G401.6 (cell line): ENCODE data around the gene UBR4.

ENCODE experiments used
- FAIRE-seq: peaks from 2 replicates; lab custom pipeline; 2012; peaks lifted over from hg19 to GRCh38; lab: Jason Lieb, UNC

UBR4 gene

DNA sequence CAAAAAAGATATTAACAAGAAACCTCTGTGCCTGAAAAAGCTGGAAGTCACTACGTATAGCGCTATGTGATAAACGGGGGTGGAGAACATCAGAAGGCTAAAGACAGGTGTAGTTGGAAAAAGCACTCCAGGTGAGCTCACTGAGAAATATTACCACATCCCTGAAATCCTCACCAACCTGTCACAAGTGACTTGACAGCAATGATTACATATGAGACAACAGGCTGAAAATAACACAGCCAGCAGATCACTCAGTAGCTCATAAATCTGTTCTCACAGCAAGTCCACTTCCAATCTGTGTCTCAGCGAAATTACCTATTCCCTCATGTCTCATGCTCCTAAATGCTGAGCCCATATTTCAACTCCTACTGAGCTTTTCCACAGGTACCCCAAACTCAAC, 120.5 kb downstream of the UBR4 start:
- FAIRE-seq, result no peak

DNA sequence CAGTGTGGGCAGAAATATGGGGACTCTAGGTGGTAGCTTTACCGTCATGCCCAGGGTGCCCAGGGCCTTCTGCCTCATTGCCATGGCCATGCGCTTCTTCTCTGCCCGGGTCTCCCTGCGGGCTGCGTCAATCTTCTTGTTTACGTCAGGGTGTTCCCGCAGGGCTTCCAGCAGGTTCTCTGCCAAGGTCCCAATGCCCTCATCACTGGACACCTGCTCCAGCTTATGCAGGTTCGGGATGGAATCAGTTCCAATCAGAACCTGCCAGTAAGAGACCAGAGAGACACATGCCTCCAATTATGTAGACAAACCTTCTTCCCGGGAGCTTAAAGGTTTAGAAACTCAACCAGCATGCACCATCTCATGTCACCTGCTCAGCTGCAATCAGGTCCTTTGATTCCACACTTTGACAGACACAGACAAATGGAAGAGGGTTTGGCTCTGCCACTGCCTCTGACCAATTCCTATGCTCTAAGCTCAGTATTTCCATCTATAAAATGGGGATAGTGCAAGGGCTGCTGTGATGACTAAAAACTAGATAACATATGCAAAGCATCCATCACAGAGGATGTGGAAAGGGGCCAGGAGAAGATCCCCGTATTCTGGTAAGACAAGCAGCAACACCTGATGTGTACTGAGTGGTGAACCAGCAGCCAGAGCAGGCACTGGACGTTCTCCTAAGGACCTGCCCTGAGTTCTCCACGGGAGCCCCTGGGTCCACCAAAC, 121.2 kb downstream of the UBR4 start:
- FAIRE-seq, result no peak

DNA sequence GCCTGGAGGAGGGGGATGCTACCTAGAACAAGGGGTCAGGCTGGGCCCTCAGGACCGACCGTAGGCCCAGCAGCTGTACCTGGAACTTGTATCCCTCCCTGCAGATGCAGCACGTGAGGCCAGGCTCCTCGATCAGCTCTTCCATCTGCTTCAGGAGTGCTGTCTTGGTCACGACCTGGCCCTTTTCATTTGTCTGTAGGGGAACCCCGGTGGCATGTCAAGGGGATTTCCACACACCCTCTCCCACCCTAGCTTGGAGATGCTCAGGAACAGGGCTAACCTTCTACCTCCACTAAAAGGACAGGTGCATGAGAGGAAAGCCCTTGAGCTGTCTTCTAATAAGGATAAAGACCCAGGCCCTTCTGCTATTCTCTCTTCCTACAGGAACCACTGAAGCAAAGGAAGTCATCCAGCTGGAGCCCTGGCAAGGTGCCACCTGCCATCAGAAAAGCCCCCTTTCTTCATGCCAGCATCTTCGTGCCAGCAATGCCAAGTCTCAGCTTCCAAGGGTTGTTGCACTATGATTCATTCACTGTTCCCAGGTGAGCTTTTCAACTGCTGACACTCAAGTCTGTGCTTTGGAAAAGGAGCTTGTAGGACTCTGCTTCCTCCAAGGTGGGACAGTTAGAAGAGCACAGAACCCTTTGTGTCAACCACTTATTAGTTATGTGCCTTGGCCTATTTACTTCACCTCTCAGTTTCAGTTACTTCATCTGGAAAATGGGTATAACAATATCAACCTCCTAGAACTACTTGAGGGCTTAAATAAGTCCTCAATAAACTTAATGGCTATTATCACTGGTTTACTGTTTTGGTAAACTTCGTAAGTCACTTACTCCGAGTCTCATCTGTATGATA, 122.1 kb downstream of the UBR4 start:
- no peak for FAIRE-seq

DNA sequence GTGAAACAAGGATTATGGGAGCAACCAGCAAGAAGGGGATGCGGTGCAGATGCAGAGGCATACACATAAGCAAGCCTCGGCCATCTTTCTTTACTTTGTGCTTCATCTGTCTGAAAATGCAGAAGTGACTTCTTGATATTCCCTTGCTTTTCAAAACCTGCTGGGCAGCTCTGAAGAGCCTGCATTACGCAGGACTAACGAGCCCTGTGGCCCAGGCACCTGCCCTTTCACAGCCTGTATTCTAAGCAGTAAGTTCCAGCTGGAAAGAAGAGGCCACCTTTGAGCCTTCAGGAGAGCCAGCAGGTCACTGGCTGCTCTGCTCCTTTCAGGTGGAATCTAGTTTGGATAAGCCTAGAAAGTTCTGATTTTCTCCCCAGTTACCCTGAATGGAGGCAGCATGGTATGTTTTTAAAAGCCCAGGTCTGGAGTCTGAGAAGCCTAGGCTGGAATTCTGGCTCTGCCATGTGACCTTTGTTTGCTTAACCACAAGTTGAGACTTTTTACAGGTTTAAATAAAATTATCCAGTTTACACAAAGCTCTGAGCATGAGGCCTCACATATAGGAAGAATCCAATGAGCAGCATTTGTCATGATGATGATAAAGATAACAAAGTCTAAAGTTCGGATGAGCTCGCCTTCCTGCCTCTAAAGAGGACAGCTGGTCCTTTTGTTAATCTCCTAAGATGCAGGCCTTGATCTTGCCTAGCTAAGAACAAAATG, 122.9 kb downstream of the UBR4 start:
- FAIRE-seq, result no peak

DNA sequence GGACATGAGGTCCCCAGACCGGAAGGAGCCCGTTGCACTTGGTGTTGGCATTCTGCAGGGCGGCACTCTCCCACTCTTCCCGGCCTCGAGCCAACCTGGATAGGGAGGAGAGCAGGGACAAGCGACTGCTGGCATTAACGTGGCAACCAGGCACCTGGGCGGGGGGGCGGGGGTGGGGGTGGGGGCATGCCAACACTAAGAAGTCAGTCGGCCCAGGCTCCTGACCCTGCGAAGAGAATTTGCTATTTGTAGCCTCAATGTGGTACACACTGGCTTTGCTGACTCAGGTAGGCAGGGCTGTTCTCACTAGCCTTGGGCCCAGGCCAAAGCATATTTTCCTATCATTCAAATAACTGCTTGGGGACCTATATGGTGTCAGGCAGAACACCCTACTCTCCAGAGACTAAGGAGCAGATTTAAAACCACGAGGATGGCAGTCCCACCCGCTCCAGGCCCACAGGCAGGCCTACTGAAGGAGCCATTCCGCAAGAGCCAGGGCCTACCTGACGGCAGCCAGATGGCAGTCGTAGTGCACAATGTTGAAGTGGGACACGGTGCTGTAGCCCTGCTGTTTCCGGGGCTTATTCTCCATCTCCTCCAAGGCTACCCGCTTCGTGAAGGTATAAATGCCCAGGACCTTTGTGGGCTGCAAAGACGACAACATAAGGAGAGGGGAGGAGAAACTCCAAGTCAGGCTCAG, 123.7 kb downstream of the UBR4 start:
- no peak for FAIRE-seq

DNA sequence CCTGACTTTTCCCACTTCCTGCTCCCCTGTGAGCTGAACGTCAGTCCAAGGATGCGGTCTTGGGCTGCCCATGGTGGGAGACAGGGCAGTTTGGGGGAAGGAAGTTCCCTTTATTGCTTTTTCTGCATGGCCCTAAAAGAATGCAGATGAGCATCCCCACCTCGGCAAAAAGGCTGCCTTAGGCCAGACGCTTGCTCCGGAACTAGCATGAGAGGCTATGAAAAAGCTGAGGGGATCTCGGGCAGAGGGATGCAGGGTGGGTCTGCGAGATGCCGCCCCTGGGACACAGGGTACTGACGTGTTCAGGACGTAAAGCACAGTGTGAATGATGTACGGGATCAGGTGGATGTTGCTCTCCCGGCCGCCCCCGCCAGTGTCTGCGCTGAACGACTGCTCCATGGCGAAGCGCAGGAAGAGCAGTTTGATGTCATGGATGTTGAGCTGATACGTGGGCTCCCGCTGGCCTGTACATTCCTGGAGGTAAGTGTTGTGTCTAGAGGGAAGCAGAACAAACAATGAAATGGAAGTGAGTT, 125.8 kb downstream of the UBR4 start:
- FAIRE-seq, result no peak

DNA sequence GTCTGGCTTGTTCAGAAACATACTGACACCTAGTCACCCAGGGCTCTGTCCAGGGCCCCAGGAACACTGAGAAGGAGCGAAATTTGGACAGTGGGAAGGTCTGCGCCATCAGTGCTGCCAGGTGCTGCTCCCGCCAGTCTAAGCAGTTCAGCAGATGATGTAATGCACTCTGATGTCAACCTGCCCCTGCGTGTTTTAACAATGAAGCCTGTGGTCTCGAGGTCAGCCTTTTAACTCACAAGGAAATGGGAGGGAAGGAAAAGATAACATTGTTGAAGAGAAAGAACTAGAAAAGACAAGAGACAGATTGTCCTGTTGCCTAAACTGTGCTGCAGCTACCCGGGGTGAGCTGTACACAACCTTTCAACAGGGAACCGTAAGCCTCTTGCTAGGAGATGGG, 127.0 kb downstream of the UBR4 start:
- no peak for FAIRE-seq

DNA sequence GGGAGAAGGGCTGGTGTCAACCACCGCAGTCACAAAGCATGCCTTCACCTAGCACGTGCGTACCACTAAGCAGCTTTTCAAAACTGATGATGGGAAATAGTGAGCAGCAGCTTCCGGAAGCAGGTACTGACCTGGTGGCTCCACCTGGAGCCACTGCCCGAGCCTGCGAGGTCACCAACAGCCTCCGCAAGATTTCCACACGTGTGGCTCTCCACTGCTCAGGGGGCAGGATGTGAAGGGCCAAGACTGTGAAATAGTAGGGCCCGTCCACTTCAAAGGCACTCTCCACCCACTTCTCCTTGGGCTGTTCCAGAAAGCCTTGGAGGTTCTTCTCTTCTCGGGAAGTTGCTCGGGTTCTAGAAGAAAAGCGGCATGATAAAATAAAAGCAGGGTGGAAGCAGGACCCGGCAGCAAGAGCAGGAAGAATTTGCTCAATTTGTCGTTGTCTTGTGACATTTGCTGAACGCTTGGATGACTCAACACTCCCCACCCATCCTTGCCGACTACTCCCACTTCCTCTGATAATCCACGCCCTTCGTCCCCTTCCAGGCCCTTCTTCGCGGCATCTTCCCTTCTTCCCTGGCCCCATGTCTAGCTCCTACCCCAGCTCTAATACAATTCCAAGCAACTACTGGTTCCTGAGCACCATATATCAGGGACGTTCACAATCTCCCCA, 128.7 kb downstream of the UBR4 start:
- no peak for FAIRE-seq

DNA sequence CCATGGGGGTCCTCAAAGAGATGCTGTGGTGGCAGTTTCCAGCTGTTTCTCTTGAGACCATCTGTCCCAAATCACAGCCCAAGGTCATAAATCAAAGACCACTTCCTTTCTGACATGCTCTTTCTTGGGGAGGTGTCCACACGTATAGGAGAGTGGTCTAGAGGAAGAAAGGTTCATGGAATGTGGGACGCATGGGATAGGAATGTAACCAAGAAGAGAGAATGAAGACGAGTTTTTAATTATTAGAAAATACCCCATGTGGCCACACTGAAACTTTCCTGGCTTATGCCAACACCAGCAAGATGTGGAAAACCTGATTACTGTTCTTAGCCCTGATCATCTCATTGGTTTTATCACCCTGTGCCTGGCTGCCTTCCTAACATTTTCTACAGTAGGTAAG, 129.3 kb downstream of the UBR4 start:
- FAIRE-seq, result no peak

DNA sequence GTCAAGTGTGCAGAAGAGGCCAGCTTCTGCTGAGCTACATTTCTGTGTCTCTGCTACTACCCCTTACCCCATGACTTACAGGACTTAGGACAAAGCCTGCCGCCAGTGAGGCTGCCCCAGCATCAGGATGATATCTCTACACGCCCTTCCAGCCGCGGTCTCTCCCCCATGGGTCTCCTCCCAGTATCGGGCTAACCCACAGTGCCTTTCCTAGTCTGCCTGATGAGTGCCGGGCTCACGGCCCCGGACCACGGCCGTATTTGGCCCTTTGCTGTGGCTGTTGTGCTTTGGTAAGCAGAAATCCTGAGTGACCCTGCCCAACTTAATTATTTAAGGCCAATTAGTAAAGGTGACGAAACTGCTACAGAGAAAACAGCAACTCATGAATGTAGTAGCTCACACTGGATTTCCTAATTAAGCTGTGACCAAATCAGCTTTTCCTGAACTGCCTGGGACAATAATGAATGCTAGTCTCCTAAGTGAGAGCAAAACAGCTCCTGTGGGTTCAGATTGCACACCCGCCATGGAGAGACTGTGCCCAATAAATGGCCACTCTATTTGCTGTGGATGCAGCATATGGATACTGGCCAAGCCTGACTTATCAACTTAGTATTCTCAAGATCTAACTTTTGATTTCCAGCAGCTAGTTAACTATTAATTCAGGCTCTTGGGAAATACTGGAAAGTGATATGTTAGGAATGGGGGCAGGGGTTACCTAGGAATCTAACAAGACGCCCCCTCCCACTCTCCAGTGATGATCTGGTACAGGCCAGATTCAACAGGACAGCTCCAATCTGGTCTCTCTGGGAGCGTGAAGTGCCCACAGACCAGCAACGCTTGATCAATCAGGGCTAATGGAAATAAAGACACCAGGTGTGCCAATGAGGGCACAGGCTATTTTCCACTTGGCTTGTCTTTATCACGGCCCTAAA, 130.3 kb downstream of the UBR4 start:
- no peak for FAIRE-seq

DNA sequence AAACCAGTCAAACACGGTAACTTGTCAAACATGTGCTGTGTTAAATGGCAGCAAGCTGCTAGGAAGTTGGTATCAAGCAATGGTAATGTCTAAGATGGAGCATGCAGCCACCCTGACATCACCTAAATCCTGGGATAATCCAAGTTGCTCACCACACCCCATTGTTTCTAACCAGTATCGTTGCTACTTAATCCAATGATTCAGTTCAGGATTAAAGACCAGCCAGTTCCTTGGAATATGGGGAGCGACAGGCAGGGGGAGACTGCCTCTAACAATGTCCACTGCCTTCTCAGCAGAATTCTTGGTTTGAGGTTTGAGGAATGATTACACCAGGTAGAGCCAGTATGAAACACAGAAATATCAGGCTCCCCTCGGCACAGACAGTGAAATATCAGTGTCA, 131.5 kb downstream of the UBR4 start:
- no peak for FAIRE-seq

DNA sequence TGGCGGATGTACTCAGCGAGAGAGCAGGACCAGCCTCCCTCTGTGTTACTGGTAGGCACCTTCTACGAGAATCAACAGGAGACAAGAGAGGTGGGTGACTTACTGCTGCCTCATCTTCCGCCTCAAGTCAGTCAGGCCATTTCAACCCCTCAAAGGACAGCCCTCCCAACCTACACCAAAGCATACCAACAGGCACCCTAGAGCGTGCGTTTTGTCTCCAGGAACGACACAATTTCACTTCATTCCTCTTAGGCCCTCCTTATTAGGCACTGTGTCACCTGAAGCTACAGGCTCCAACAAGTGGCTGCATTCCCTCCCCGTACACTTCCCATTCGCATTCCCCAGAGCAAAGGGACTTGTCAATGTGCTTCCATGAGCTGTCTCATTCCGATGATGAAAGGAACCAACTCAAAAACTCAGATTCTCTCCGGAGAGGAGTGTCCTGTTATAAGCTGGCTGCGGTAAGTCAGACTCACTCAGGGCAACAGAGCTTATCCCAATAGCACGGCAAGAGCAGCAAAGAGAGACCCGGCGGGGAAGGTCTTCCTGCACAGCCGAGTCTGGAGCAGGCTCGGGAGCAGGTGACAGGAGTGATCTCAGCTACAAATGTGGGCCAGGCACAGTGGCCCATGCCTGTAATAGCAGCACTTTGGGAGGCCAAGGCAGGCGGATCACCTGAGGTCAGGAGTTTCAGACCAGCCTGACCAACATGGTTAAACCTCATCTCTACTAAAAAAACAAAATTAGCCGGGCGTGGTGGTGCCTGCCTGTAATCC, 133.0 kb downstream of the UBR4 start:
- FAIRE-seq, result no peak

DNA sequence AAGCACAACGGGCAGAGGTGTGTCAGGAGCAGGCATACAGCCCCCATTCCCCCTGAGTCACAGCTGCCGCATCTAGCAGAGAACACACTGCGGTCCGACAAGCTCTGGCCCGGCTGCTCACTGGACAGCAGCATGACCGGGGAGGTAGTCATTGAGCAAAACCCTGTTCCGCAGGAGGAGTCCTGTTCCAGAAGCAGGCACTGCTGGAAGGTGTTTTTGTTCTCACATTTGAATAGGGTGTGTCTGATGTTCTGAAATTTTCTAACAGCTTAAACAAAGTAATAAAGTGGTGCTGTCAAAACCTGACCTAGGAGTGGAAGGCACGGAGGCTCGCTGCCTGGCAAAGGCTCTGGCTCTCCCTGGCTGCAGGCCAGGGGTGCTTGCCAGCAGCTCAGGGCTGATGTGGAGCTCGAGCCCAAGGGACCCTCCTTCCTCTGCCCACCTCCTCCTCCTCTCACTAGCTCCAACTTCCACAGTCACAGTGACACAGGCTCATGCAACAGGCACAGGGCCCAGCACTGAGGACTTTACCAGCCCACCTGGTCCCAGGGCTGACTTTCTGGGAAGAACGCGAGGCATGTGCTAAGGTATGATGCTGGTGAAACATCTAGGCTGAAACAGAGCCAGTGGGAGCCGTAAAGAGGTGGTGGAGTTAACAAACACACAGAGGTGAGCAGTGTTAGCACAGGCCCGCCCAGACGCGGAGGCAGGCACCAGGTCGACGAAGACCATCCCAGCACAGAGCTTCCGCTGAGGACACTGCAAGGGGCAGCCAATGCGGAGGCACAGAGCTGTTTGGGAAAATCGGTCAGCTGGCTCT, 135.0 kb downstream of the UBR4 start:
- no peak for FAIRE-seq

DNA sequence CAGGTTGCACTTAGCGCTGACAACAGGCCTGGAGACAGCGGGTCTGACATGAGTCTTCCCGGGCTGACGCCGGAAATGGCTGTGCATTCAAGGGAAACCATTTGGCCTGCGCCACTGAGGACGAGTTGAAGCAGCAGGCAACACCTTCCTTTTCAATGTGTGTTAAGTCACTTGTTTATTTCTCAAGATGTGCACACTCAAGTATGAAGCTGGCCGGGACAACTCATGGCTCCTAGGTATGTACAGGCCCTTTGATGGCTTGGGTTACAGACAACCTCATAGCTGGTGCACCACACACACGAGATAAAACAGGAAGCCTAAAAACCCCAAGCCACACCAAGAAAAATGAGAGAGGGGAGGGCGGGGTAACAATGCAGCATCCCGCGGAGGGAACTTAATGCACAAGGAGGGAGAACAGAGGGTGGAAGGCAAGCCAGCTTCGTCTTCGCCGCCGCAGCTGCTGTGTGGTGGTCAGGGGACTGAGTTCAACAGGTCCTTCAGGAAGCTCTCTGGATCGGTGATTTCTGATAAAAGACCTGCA, 135.6 kb downstream of the UBR4 start:
- no peak for FAIRE-seq

DNA sequence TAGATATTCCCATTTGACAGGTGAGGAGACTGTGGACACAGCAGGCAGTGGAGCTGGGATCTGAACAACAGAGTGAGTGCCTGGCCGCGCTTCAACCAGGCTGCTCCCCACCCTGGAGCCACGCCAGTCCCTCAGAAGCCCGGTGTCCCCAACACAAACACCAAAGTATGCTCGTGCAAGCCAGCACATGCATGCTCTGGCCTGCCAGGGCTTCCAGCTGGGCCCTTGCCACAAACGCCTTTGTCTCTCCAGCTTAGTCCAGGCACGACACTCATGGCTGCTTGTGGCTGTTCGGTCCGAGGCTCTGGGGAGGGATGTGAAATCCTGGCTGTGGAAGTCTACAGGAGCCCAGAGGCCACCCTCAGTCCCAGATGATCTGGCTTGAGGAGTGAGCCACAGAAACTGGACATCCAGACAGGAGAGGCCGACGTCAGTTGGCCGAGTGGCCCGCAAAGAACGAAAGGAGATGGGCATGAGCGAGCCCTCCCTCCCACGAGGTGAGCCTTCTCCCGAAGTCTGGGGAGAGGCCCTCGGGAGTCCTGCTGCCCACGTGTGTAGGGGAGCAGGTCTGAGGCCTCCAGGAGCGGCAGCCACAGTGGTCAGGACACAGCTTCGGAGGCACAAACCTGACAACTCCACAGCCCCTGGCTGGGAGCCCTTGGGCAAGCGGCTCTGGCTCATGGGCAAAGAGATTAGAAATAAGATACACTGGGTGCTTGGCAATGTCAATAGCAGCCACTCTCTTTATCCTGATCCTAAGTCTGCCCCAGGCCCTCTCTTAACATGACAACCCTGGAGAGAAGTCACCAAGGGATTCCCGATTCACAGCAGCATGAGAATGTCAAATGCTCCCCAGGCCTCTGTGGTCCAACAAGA, 136.5 kb downstream of the UBR4 start:
- FAIRE-seq, result no peak

DNA sequence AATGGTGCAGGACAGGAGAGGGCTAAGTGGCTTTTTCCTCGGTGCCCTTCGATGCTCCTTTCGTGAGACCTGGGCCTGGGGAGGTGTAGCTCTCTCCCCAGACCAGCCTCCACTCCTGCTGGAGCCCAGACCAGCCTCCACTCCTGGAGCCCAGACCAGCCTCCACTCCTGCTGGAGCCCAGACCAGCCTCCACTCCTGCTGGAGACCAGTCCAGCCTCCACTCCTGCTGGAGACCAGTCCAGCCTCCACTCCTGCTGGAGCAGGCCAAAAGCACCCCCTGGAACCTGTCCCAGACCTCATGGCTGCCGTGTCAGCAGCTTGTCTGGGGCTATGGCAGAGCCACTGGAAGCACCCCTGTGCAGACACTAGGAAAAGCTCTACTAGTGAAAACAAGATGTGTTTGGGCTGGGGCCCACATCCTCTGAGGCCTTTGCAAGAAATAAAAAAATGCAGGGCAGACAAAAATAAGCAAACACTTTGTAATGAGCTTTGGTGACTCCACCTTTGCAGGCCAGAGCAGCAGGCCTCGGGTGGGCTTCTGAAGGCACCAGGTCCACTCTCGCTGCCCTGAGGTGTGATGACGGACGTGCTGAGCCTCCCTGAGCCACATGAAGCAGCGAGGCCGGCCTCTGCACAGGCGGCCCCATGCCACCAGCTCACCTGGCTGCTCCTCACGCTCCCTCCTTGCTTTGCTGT, 137.6 kb downstream of the UBR4 start:
- FAIRE-seq, result no peak
